AG04450 (cell line): ENCODE data around the gene IL17C. TPM values are rescaled to one million over a fixed set of nuclear protein-coding genes. Genes with fewer than 3 reads are reported as not detected.
A peak's percentile ranks its signal among the peaks of the same experiment; 100 is the strongest.

Source experiments
- CTCF ChIA-PET: fragments of 300-600, 350-600 bp; formaldehyde crosslinking; extraction: SDS; loops from one replicate; lab custom pipeline; 2022; ENCODE audit warnings: antibody characterized with exemption, inconsistent platforms; lab: Charles Lee
- POLR2A ChIA-PET: fragments of 350-600 bp; formaldehyde crosslinking; extraction: SDS; loops from one replicate; lab custom pipeline; 2021; ENCODE audit warnings: antibody characterized with exemption, inconsistent platforms; lab: Yijun Ruan, JAX
- DNase-seq: peaks from one replicate; pipeline ENCODE4 v3.0.0-alpha.2; 2011; ENCODE audit warnings: low read depth, low spot score
- H3K27ac ChIP-seq: one replicate; pipeline ENCODE4 v1.5.1; 2012; ENCODE audit warnings: low read depth, low read length, control low read depth
- H3K27me3 ChIP-seq: one replicate; pipeline ENCODE4 v1.6.0; 2012; ENCODE audit warnings: low read length; ENCODE audit not compliant: control insufficient read depth, insufficient read depth
- H3K4me3 ChIP-seq: 2 replicates; pipeline ENCODE4 v1.5.1; 2011; ENCODE audit warnings: mild to moderate bottlenecking, low read depth, low read length, control low read depth
- H3K9me3 ChIP-seq: 2 replicates; pipeline ENCODE4 v1.5.1; 2012; ENCODE audit warnings: low read length; ENCODE audit not compliant: control insufficient read depth, insufficient read depth
- polyA plus RNA-seq: library from polyadenylated mRNA; depleted of rRNA; stranded (reverse); fragments of >200 nt; gene quantifications from 2 replicates; pipeline ENCODE4 v1.2.3, GENCODE V29; 2011
- TF ChIP-seq, protein P1 (sequence below): IDR thresholded peaks from 2 replicates; pipeline ENCODE4 v1.5.1; 2011; ENCODE audit warnings: low read depth, low read length, control low read depth, inconsistent platforms

IL17C gene
- polyA plus RNA-seq, 1 experiment, result not detected

DNA sequence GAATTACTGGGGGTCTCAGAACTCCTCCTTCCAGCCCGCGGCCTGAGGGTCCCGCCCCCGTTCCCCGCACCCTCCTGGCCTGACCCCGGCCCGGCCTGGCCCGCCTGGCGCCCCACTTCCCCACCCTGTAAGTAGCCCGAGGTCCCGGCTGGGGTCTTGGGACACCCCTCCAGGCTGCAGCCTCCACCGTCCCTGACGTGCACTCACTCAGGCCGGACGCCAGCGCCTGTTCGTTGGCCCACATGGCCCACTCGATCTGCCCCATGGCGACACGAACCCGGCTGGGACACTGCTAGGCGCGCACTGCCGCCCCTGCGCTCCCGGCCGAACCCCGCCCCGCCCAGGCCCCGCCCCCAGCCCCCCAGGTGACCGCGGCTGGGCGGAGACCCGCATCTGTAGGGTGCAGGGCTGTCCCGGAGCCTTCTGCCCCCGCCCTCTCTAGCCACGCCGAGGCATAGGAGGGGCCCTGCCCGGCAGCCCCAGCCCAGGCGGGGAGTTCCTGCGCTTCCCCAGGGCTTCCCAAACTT is 12.4 kb downstream of the IL17C start, which contains the start of gene CYBA:
TSS of gene CYBA (minus strand) at position 305 of the 527 bp plus-strand sequence. CDS start at position 265, 40 bp downstream.
- CTCF ChIA-PET, result no interaction called here
- H3K27ac ChIP-seq, result peak within 1 kb of the TSS; percentile 39

DNA sequence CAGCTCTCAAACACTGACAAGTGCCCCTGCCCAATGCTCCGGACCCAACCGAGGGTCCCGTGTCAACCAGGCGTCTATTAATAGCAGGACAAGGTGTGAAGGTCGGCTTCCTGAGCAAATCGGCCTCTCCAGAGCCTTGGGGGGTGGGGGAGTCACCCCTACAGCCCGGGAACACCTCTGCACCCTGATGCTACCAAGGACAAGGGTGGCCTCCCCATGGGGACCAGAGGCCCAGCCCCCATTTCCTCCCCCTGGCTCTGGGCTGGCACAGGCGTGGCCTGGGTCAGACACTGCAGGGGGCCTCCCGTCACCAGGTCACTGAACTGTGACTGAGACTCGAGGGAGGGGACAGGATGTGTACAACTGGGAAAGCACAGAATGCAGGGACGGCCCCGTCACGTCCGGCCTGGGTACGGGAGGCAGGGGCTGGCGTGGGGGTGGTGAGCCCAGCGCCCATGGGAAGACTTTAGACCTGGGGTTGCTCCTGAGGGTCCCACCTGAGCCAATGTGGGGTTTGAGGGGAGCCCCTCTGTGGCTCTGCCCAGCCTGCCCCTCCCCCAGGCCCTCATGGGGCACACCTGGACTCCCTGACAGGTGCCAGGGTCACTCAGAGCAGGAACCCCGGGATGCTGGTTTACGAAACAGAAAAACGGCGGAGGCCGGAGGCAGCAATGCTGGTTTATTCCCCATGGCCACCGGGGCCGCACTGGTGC is 13.1 kb downstream of the IL17C start:
- H3K27me3 ChIP-seq, result no peaks in the 10 kb centered on the region
- H3K4me3 ChIP-seq, result peak overlapping the region; percentile 83
- no peak overlapping the region for H3K27ac ChIP-seq
- no peak for DNase-seq
- TF ChIP-seq, protein P1, sequence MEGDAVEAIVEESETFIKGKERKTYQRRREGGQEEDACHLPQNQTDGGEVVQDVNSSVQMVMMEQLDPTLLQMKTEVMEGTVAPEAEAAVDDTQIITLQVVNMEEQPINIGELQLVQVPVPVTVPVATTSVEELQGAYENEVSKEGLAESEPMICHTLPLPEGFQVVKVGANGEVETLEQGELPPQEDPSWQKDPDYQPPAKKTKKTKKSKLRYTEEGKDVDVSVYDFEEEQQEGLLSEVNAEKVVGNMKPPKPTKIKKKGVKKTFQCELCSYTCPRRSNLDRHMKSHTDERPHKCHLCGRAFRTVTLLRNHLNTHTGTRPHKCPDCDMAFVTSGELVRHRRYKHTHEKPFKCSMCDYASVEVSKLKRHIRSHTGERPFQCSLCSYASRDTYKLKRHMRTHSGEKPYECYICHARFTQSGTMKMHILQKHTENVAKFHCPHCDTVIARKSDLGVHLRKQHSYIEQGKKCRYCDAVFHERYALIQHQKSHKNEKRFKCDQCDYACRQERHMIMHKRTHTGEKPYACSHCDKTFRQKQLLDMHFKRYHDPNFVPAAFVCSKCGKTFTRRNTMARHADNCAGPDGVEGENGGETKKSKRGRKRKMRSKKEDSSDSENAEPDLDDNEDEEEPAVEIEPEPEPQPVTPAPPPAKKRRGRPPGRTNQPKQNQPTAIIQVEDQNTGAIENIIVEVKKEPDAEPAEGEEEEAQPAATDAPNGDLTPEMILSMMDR, result no peak
- CTCF ChIA-PET, result no interaction called here
- POLR2A ChIA-PET, result no interaction called here
- no peaks in the 10 kb centered on the region; the same call in 1 of the 2 replicates for H3K9me3 ChIP-seq

More for the DNA sequence above, 12.4 kb downstream of the IL17C start, which contains the start of gene CYBA:
- POLR2A ChIA-PET, result no interaction called here
- Histone ChIP-seq H3K4me3 (peak within 1 kb of the TSS; percentile 83), H3K27me3 (no peaks in the 10 kb centered on the region), H3K9me3 (no peaks in the 10 kb centered on the region; the same call in 1 of the 2 replicates)
- DNase-seq, result no peak
- TF ChIP-seq, protein P1, result no peak

DNA sequence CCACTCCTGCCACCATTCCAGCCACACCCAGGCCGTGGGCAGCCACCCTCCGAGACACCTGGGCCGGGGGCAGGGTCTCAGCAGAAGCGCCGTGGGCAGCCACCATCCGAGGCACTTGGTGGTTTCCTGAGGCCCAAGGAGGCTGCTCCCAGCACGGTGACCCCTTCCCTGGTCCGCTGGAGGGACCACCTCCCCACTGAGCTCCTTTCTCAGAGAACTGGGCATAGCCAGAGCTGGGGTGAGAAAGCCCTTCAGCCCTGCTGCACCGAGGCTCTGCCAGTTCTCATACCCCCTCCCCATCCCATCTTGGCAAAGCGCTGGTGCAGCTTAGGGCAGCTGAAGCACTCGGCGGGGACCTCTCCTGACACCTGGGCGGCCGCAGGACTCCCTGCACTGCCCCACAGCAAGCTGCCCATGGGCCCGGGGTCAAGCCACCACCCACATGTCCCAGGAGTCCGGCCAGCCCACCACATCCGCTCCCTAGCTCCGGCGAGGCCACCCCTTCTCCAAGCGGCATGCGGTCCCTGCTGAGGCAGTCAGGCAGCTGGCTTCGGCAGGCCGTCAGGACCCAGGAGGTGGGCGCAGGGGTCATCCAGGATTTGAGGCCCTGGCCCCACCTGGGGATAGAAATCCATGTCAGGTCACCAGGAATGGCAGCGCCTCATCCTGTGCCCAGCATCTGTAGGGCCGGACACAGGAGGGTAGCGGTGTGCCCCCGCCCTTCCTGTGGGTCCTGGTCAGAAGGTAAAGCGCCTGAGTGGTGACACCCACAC is 13.8 kb downstream of the IL17C start:
- no peak overlapping the region for H3K4me3 ChIP-seq
- no peaks in the 10 kb centered on the region for H3K27me3 ChIP-seq
- no peaks in the 10 kb centered on the region; the same call in 1 of the 2 replicates for H3K9me3 ChIP-seq
- H3K27ac ChIP-seq, result no peak overlapping the region
- ChIA-PET POLR2A (no interaction called here), CTCF (no interaction called here)
- TF ChIP-seq, protein P1, result no peak
- no peak for DNase-seq

DNA sequence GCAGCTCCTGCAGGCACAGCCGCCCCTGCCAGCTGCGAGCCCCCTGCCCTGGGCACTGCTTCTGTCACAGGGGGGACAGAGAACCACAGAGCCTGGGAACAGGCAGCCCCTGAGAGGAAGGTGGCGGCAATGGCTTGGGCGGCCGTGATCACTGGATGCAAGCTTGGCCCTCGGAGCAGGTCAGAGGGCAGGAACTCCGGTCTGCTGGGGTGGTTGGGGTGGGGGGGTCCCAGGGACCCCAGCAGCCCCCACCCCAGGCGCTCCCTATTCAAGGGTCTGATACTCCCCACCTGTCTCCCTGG is 14.3 kb downstream of the IL17C start:
- ChIA-PET POLR2A (no interaction called here), CTCF (no interaction called here)
- Histone ChIP-seq H3K9me3 (no peaks in the 10 kb centered on the region; the same call in 1 of the 2 replicates), H3K4me3 (no peak overlapping the region), H3K27ac (no peak overlapping the region), H3K27me3 (no peaks in the 10 kb centered on the region)
- DNase-seq, result no peak
- TF ChIP-seq, protein P1, result no peak

DNA sequence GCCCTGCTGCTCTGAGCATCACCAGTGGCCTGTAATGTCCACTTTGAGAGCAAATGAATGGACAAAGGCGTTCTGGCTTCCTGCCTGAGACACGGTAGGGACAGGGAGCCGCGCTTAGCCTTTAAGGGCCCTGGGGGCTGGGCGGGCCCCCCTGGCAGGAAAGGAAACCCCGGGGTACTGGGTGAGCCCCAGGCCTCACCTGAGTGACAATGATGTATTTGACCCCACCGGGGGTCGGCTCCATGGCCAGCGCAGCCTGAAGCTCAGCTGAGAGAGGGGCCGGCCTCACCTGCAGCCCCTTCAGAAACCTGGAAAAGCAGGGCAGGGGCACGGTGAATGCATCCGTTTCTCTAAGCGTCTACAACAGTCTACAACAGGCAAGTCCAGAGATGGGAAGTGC is 14.7 kb downstream of the IL17C start:
- Histone ChIP-seq H3K27me3 (no peaks in the 10 kb centered on the region), H3K4me3 (no peak overlapping the region), H3K27ac (no peak overlapping the region), H3K9me3 (no peaks in the 10 kb centered on the region; the same call in 1 of the 2 replicates)
- ChIA-PET CTCF (no interaction called here), POLR2A (no interaction called here)
- no peak for DNase-seq
- TF ChIP-seq, protein P1, result no peak
